ENCODE results near the gene CACNA1B.

The CACNA1B gene

DNA sequence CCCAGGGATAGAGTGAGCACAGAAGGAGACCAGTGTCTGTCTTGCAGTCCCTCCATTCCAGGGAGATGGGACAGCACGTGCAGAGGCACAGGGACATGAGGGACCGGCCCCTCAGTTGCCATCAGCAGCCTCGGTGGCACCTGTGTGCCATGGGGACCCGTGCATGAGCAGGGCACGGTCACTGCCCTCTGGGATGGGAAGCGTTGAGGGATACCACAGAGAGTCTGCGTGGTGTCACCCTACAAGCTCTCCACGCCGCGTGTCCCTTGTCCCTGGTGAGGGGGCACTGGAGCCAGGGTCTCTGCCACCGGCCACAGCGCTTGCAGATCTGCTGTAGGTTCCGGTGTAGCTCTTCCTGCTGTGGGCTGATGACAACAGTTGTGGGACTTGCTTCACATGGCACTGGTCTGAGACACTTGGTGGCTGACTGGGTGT lies 108.1 kb downstream of the CACNA1B start:
- no peak for DNase-seq (ENCODE audit: low read depth in 2 of 2)

DNA sequence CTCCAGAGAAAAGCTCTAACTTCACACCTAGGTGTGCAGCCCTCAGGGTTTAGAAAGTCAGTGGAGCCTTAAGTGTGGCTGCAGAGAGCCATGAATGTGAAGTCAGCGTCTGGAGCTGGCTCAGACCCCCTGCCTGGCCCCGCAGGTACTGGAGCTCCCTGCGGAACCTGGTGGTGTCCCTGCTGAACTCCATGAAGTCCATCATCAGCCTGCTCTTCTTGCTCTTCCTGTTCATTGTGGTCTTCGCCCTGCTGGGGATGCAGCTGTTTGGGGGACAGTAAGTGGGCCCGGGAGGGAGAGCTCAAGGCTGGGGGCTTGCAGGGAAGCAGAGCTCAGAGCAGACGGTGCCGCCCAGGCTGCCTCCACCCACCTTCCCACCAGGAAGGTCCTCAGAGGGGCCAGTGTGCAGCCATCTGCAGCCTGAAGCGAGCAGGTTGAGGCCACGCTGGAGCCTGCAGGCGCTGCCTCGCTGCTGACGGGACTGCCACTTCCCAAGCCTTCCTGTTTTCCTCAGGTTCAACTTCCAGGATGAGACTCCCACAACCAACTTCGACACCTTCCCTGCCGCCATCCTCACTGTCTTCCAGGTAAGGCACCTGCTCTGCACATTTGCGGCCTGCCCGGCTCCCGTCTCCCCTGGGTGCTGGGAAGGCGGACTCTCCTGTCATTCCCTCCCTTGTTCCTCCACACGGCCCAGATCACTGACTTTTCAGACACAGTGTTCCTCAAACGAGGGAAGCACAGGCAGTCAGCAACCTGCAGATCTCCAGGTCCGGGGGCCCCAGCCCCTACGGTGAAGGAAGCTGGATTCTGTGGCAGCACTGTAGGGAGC lies 108.9 kb downstream of the CACNA1B start:
- DNase-seq (ENCODE audit: low read depth in 2 of 2) = no peak

DNA sequence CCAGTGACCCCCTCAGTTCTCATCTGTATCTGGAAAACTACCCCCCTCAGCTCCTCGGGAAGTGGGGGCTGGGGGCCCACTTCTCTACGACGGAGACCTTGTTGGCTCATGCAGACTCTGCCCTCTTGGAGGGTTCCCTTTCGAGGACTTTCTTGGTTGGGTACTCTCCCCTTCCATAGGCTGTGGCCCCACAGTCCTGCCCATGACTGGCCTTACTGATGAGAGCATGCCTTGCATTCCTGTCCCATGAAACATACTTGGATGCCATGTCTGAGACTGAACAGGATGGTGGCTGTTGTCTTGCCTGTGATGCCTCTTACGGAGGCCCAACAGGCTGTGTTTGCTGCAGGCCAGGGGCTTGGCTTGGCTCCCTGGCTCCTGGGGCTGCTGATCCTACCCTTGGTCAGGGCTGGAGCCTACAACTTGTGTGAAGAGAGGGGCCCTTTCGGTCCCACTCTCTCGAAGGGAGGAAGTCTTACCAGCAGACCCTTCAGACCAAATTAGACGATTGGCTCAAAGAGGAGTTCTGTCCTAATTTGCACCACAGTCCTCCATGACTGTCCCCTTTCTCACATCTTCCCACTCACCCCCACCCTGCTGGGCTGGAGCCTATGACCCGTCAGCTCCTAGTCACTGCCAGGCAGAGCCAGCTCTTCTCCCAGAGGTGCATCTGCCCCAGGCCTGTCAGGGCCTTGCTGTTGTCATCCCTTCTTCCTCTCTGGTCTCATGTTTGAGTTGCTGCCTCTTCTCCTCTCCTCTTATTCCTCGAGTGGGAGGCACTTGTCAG lies 109.9 kb downstream of the CACNA1B start:
- DNase-seq (ENCODE audit: low read depth in 2 of 2) = no peak

DNA sequence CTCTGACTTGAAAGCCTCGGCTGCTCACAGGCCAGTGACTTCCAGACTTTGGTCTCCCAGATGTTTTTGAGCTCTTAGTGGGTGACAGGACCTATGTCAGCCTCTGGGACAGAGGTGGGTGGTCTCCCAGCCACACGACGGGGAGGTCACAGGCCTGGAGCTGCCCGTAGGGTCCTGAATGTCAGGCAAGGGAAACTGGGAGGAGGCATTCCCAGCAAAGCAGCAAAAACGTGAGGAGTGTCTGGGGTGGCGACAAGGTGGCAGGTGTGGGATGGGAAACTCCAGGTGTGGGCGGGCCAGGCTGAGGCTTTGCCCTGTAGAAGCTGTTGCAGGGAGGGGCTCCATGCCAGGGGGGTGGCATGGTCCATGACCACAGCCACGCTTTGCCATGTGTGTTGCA lies 110.5 kb downstream of the CACNA1B start:
- no peak for DNase-seq (ENCODE audit: low read depth in 2 of 2)

DNA sequence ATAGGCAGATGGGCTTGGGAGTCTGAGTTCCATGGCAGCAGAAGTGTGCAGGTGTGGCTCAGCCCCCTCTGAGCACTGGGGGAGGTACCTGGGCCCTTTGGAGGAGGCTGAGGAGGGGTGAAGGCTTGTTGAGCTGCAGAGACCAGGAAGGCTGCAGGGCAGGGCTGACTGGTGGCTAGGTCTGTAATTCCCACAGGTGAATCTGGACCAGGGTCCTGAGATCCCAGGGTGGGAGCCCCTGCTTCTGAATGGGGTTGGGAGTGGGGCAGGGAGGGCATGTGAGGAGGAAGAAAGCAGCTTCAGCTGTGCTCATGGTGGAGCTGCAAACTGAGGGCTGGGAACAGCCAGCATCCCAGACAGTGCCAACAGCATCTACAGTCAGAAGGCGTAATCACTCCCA lies 111.1 kb downstream of the CACNA1B start:
- DNase-seq (ENCODE audit: low read depth in 2 of 2) = no peak

DNA sequence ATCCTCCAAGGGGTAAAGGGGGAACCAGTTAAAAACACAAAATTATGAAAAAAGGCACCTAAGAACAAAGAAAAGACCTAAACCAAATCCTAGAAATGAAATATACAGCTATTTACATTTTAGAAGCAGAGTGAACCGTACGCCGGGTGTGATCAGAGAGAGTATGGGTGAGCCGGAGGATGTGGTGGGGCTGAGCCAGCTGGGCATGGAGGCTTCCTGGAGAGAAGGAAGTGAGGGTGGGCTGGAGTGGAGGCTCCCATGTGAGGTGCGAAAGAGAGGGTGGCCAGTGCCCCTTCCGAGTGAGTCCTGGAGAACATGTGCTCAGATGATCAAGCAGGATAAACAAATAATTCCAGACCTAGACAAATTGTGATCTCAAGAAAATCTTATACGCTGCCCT lies 111.6 kb downstream of the CACNA1B start:
- no peak for DNase-seq (ENCODE audit: low read depth in 2 of 2)

DNA sequence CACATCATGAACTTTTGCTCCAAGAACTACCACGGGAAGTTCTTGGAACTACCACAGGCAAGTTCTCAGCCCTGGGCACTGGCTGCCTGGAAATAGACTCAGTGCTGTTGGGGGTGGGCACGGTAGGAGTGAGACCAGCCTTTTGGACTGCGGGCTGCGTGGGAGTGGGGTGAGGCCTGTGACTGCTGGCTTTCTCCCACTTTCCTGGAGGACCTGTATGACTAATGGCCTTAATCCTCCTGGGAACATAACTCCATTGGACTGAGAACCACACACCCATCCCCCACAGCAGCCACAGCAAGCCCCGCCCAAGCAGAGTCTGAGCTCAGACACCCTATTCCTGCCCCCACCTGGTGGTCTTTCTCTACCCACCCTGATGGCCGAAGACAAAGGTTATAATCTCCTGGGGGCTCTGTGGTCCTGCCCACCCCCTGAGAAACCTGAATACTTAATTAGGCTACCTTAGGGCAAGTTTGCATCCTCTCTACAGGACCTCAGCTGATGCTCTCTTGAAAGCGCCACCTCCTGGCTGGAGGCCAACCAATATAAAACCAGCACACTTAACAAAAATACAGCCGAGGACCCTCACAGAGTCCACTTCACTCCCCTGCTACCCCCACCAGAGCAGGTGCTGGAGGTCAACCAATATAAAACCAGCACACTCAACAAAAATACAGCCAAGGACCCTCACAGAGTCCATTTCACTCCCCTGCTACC lies 112.6 kb downstream of the CACNA1B start:
- DNase-seq (ENCODE audit: low read depth in 2 of 2) = no peak

DNA sequence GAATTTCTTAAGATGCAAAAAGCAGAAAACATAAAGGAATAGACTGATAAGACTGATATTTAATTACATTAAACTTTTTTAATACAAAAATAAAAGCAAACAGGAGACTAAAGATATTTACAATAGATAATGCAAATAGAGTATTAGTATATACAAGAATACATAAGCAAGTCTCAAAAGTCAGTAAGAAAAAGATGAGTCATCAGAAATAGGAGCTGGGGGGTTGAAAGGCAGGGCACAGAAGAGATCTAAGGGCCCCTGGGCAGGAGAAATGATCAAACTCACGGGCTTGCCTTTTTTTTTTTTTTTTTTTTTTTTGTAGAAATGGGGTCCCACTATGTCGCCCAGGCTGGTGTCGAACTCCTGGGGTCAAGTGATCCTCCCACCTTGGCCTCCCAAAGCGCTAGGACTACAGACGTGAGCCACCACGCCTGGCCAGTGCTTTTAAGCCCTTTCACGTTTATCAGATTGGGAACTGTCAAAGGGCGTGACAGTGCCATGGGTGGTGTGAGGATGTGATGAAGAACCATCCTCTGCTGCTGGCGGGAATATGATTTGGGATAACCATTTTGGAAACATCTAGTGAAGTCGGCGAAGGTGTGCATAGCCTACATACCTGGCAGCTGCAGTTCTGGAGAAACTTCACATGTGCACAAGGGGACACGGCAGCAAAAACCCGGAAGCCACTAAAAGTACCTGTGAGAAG lies 126.1 kb downstream of the CACNA1B start:
- no peak for DNase-seq (ENCODE audit: low read depth in 2 of 2)

DNA sequence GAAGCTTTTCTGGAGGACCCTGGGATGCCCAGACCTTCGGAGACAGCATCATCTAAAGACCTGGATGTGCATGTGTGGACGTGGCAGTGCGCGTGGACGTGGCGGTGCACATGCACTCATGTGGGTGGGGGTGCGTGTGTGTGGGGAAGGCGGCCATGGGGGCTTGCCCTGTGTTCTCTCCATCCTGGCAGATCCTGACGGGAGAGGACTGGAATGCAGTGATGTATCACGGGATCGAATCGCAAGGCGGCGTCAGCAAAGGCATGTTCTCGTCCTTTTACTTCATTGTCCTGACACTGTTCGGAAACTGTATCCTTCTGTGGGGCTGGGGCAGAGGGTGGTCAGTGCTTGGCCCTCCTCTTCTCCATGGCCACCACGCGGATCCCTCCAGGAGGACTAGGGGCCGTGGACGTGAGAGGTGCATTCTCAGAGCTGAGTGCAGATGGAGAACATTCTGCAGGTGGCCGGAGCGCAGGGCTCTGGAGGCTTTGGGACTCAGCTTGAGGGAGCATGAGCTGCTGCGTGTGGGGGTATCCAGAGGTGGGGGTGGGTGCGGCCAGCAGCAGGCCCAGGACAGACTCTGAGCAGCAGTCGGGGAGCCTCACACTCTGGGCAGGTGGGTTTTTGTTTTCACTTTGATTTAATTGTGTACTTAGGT lies 129.1 kb downstream of the CACNA1B start:
- DNase-seq (ENCODE audit: low read depth in 2 of 2) = no peak

DNA sequence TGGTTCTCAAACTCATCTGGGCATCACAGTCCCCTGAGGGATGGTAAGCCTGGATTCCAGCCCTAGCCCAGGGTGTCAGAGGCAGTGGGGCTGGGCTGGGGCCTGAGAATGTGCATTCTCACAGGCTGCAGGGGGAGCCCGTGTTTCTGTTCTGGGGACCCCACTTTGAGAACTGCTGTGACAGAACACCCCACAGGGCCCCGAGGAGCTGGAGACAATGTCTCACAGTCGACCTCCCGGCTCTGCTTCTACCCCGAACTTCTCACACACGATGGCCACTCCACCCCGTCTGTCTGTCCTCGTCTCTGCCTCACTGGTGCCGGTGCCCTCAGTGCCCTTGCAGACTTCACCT lies 130.0 kb downstream of the CACNA1B start:
- no peak for DNase-seq (ENCODE audit: low read depth in 2 of 2)

DNA sequence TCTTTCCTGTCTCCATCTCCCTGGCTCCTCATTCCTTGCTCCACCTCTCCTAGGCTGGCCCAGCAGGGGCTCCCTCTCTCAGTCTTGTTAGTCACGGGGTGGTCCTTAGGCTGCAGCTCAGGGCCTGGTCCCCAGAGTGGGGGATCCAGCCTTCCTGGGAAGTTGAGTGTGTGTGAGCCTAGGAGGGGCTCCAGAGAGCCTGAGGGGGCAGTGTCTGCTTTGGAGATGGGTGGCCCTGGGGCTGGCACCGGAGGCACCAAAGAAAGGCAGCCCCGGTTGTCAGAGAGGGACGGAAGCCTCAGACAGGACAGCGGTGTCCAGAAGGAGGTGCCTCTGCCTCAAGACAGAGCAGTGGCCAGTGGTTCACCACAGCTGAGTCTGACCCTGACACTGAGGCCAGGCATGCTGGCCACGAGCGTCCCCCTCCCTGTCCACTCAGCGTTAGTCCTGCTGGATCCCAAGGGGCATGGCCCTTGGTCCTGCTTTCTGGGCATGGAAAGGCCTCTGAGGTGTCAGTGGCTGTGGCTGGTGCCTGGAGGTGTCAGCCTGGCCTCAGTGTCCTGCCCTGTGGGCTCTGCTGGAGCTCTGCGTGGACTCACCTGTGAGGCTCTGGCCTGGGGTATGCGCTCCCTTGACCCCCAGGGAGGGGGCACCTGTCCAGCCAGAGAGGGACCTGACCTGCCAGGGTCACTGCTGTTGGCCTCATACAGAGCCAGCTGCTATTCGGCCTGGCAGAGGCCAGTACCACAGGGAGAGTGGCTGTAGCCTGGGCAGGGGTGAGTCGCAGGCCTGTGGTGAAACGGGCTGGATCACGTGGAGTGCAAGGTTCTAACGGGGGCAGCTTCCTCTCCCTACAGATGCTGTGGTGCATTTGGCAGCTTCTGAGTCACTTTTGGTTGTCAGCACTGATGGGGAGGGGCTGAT lies 130.6 kb downstream of the CACNA1B start:
- no peak for DNase-seq (ENCODE audit: low read depth in 2 of 2)

DNA sequence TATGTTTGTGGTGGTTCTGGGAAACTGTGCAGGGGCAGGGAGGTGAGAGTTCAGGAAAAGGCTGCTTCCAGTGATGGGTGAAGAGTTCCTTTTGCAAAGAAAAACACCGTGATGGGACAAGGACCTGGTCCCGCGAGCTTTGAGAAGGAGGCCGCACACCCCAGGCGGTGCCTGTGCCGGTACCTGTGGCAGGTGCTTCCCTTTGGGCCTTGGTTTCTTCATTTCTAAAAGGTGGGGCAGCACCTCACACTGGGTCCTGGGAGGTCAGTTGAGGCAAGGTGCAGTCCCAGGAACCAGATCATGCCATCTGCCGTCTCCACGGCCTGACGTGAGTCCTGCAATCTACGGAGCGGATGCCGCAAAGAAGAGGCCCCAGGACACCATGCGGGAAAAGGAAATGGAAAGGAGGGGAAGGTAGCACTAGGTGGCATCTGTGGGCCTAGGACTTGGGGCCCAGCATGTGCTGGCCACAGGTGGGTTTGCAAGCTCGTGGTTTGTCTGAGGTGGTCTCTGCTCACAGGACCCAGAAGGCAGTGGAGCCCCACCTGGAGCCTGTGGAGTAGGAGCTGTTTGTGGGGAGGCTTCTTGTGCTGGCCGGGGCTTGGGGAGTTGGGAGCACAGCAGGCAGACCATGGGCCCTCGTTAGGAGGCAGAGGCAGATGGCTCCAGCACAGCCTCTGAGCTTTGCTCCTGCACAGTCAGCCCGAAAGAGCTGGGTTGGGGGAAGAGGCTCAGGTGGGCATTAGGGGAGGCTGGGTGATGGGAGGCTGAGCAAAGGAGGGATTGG lies 131.6 kb downstream of the CACNA1B start:
- no peak for DNase-seq (ENCODE audit: low read depth in 2 of 2)

DNA sequence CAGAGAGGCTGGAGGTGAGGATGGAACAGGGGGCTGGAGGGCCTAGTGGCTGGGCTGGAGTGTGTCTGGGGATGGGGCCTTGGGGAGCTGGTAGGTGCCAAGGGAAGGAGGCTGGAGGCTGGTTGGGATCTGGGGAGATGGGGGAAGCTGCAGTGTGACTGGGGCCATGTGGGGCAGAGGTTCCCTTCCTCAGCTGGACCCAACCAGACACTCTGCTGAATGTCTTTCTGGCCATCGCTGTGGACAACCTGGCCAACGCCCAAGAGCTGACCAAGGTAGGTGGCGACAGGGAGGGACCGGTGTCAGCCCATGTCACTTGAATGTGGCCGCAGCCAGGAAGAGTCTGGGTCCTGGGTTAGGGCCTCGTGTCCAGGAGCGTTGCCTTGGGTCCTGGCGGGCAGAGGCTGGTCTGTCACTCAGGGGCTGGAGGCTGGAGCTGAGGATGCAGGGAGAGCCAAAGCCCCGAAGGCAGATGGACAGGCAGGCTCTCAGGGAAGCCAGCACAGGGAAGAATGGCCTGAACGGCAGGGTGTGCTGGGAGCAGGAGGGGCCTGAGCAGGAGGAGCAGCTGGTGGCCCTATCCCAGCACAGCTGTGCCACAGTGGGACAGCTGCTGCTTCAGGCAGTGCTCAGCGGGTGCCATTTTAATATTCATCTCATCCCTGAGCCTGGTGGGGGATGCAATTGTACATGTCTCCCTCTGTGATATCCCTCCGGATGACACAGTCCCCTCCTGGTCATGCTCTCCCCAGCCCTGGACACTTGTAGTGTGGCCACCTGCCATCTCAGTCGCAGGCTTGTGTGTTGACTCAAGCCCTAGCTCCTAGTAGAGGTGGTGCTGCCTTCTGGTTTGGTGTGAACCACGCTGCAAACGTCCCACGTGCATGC lies 132.5 kb downstream of the CACNA1B start:
- no peak for DNase-seq (ENCODE audit: low read depth in 2 of 2)

DNA sequence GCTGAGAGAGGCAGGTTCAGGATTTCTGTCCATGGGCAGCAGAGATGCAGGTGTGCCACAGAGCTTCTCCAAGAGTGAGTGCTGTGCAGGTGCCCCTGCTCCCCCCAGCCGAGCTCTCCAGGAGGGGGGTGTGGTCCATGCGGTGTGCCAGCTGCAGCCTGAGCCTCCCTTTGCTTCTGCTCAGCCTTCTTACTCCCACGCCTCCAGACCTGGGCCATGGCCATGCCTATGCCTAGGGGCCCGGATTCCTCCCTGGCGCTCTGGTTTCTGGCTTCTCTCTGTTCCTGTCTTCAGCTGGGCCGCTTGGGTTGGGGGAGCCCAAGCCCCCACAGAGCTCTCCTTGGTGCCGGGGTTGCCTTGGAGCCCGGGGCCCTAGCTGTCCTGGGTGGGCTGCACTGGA lies 133.3 kb downstream of the CACNA1B start:
- no peak for DNase-seq (ENCODE audit: low read depth in 2 of 2)

DNA sequence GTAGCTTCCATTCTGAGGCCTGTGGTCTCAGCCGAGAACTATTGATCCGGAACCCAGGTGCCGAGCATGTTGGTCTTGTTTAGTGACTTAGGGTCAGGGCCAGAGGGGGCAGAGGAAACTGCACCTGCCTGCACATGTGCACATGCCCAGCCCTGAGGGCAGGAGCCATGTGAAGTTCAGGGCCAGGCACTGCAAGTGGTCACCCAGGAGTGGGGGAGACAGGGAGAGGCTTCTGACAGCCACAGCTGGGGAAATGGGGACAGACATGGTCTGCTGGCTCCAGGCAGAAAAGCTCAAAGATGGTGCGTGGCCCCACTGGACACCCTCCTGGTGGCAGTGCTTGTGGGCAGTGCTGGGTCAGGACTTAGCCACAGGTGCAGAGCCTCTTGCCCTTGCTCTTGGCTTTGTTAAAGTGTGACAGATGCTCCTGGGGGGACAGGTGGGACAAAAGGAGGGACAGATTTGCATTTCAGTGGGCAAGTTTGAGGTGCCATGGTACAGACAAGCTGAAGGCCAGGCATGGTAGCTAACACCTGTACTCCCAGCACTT lies 134.4 kb downstream of the CACNA1B start:
- no peak for DNase-seq (ENCODE audit: low read depth in 2 of 2)

DNA sequence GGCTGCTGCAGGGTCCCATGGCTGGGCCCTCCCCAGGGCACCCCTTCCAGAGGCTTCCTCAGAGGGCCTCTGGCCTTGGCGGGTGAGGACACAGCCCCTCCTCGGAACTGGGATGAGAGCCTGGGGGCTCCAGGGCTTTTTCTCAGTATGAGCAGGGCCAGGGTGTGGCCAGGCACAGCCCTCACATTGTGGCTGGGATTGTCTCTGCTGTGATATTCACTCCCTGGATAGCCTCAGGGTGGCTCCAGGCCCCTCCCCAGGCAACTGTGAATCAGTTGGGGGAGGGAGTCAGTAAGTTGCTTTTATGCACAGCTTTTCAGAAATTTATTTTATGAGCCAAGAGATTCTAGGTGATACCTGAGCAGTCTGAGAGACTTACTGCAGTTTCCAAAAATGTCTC lies 135.7 kb downstream of the CACNA1B start:
- no peak for DNase-seq (ENCODE audit: low read depth in 2 of 2)

DNA sequence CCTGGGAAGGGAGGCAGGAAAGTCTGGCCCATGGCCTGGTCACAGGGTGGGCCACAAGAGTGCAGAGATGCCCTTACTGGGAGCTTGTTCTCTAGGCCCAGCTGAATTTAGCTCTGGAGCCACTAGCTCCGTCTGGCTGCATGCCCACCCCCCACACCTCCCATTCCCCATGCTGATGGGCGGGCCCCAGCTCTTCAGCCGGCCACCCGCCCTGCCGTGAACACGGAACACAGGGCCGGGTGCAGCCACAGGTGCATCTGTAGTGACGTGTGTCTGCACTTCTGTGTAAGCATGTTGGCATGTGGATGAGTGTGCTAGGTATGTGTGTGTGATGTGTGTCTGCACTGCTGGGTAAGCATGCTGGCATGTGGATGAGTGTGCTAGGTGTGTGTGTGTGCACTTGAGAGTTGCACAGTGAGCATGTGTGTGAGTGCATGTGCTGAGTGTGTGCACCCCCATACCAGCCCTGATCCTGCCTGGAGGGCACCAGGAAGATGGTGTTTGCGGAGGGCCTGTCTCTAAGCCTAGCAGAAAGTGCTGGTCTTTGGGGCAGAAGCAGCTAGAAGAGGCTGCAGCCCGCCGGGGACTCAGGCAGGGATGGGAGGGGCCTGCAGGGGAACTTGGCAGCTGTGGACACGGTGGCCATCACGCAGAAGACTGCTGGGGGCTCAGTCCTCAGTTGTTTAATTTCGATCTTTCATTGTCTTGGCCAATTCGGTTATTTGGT lies 136.4 kb downstream of the CACNA1B start:
- DNase-seq (ENCODE audit: low read depth in 2 of 2) = no peak

DNA sequence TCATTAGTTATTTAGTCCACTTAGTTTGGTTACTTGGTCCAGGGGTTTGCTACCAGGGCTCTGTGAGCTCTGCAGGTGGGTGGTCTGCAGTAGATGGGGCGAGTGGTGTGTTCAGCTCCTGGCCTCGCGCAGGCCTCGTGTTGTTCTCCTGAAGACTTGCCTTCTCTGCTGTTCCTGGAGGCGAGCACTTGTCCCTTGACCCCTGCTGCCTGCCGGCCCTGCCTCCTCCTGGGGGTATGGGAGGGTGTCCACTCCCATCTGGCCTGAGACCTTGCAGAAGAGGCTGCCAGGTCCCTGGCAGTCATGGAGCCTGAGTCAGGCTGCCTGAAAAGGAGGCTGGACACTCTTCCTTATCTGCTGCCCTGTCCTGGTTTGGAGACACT lies 137.0 kb downstream of the CACNA1B start:
- DNase-seq (ENCODE audit: low read depth in 2 of 2) = no peak
